Measurements from ENCODE around the gene NPR2. TPM values are rescaled to one million over a fixed set of nuclear protein-coding genes. Genes with fewer than 3 reads are reported as not detected.

Gene NPR2
- polyA plus RNA-seq, 1 donor (not counting 4 experiments of a cell fraction or from before 2014, with no cell fraction given): 5.0 TPM

- dilution Hi-C loops (cut with MboI; ENCODE audit: extremely low pct_ligation_motif_present, low sequenced_read_pairs): no loop called here
- Histone ChIP-seq H3K4me3 (ENCODE audit: control insufficient read depth in 2 of 3, extremely low read depth in 1 of 3, insufficient read depth in 2 of 3, low read depth in 1 of 3, low read length in 3 of 3) (no peak overlapping the region), H3K27me3 (ENCODE audit: control insufficient read depth, extremely low read depth, insufficient read depth, low read length) (no peaks in the 10 kb centered on the region), H4K20me1 (ENCODE audit: control insufficient read depth, extremely low read depth, insufficient read depth, low read length) (no peaks in the 10 kb centered on the region), H3K27ac (ENCODE audit: control insufficient read depth, insufficient read depth, low read length) (no peak overlapping the region), H3K9me1 (ENCODE audit: control insufficient read depth, extremely low read depth, insufficient read depth, low read length) (no peaks in the 10 kb centered on the region), H3K4me2 (ENCODE audit: control insufficient read depth, extremely low read depth, insufficient read depth, low read depth, low read length) (no peak overlapping the region), H3K9ac (ENCODE audit: control insufficient read depth, extremely low read depth, insufficient read depth, low read length) (no peak overlapping the region), H3K79me2 (ENCODE audit: control insufficient read depth, insufficient read depth, low read length) (no peaks in the 10 kb centered on the region), H3K4me1 (ENCODE audit: control insufficient read depth, extremely low read depth, insufficient read depth, low read length) (peaks cover 10% of the 10 kb centered on the region), H3K36me3 (ENCODE audit: control insufficient read depth in 2 of 2, extremely low read depth in 1 of 2, insufficient read depth in 2 of 2, low read length in 2 of 2) (no peaks in the 10 kb centered on the region), H3K9me3 (ENCODE audit: control insufficient read depth, low read depth, low read length) (no peaks in the 10 kb centered on the region), H2AFZ (ENCODE audit: control insufficient read depth, low read length) (no peak overlapping the region)
- FAIRE-seq: no peak
- no peak for DNase-seq (ENCODE audit: low read depth, low spot score)
- no peak for TF ChIP-seq CTCF (optimal IDR thresholded peaks at IDR 0.05 in 1 of 3, IDR thresholded peaks at IDR 0.05 in 1 of 3, conservative IDR thresholded peaks at IDR 0.05 in 1 of 3; ENCODE audit: extremely low read depth in 1 of 3, insufficient read depth in 2 of 3, low read length in 3 of 3)
- no peak for TF ChIP-seq EZH2 (IDR thresholded peaks at IDR 0.05; ENCODE audit: low read length)
Measured at GRCh38 chr9:35839926-35840325, 48.5 kb downstream of the NPR2 start.

- no peaks in the 10 kb centered on the region for H3K79me2 ChIP-seq (ENCODE audit: control insufficient read depth, insufficient read depth, low read length)
- H3K4me2 ChIP-seq (ENCODE audit: control insufficient read depth, extremely low read depth, insufficient read depth, low read depth, low read length): no peak overlapping the region
- H3K9me1 ChIP-seq (ENCODE audit: control insufficient read depth, extremely low read depth, insufficient read depth, low read length): peaks cover 2% of the 10 kb centered on the region
- H3K4me1 ChIP-seq (ENCODE audit: control insufficient read depth, extremely low read depth, insufficient read depth, low read length): peaks cover 22% of the 10 kb centered on the region
- no peaks in the 10 kb centered on the region for H3K9me3 ChIP-seq (ENCODE audit: control insufficient read depth, low read depth, low read length)
- H3K36me3 ChIP-seq (ENCODE audit: control insufficient read depth in 2 of 2, extremely low read depth in 1 of 2, insufficient read depth in 2 of 2, low read length in 2 of 2): no peaks in the 10 kb centered on the region
- dilution Hi-C loops (cut with MboI; ENCODE audit: extremely low pct_ligation_motif_present, low sequenced_read_pairs): no loop called here
- H4K20me1 ChIP-seq (ENCODE audit: control insufficient read depth, extremely low read depth, insufficient read depth, low read length): no peaks in the 10 kb centered on the region
- H3K27ac ChIP-seq (ENCODE audit: control insufficient read depth, insufficient read depth, low read length): no peak overlapping the region
- TF ChIP-seq EZH2 (IDR thresholded peaks at IDR 0.05; ENCODE audit: low read length) (no peak), CTCF (optimal IDR thresholded peaks at IDR 0.05 in 1 of 3, IDR thresholded peaks at IDR 0.05 in 1 of 3, conservative IDR thresholded peaks at IDR 0.05 in 1 of 3; ENCODE audit: extremely low read depth in 1 of 3, insufficient read depth in 2 of 3, low read length in 3 of 3) (no peak)
- H3K9ac ChIP-seq (ENCODE audit: control insufficient read depth, extremely low read depth, insufficient read depth, low read length): no peak overlapping the region
- DNase-seq (ENCODE audit: low read depth, low spot score) (no peak), FAIRE-seq (no peak)
- H3K4me3 ChIP-seq (ENCODE audit: control insufficient read depth in 2 of 3, extremely low read depth in 1 of 3, insufficient read depth in 2 of 3, low read depth in 1 of 3, low read length in 3 of 3): no peak overlapping the region
- H2AFZ ChIP-seq (ENCODE audit: control insufficient read depth, low read length): no peak overlapping the region
- no peaks in the 10 kb centered on the region for H3K27me3 ChIP-seq (ENCODE audit: control insufficient read depth, extremely low read depth, insufficient read depth, low read length)
Measured at GRCh38 chr9:35840881-35841644, 49.7 kb downstream of the NPR2 start.

Measured in keratinocyte (primary cell).